GM12878 (cell line): ENCODE measurements around the gene NPC2. TPM values are rescaled to one million over a fixed set of nuclear protein-coding genes. Genes with fewer than 3 reads are reported as not detected.

Experiments
- ATAC-seq: fragments of 200-7000 bp; cut with Tn5 transposase; 3 replicates; pipeline ENCODE4 v1.9.1; 2020; ENCODE audit warnings: mild to moderate bottlenecking, moderate library complexity
- BruUV-seq: library from RNA; stranded (reverse); fragments of 400-500 nt; replicated peaks from 2 replicates; lab custom pipeline; 2021; lab: Mats Ljungman, UMichigan
- CTCF ChIA-PET: fragments of 300-600 bp; sonication (Branson Sonifier 250); formaldehyde crosslinking; extraction: SDS; loops from one replicate; lab custom pipeline; 2021; ENCODE audit warnings: inconsistent platforms; lab: Yijun Ruan, JAX
- POLR2A ChIA-PET: fragments of 350-600 bp; formaldehyde crosslinking; extraction: SDS; loops from one replicate; lab custom pipeline; 2021; ENCODE audit warnings: inconsistent platforms; lab: Charles Lee
- RAD21 ChIA-PET: fragments of 300-600 bp; sonication (Branson Sonifier 250); formaldehyde crosslinking; loops from one replicate; lab custom pipeline; 2023; ENCODE audit warnings: antibody characterized with exemption; ENCODE audit not compliant: unreplicated experiment; lab: Charles Lee
- SMC1A ChIA-PET: fragments of 300-600 bp; sonication (Branson Sonifier 250); formaldehyde crosslinking; loops from one replicate; lab custom pipeline; 2023; ENCODE audit not compliant: unreplicated experiment, uncharacterized antibody; lab: Charles Lee
- DNase-seq: peaks from one replicate; pipeline ENCODE4 v3.0.0-alpha.2; 2011; ENCODE audit warnings: low read depth, low spot score
- FAIRE-seq: peaks from 3 replicates; lab custom pipeline; 2011; peaks lifted over from hg19 to GRCh38; lab: Jason Lieb, UNC
- H2AFZ ChIP-seq: 2 replicates; pipeline ENCODE4 v1.6.0; 2011; ENCODE audit warnings: low read depth, low read length, control low read depth; ENCODE audit not compliant: control insufficient read depth
- H3K27ac ChIP-seq: 2 replicates; pipeline ENCODE4 v1.5.1; 2011; ENCODE audit warnings: control low read depth; ENCODE audit not compliant: control insufficient read depth, insufficient read depth
- H3K27me3 ChIP-seq, 2 experiments: replicated peaks in 1 of 2; 2 replicates each; pipeline versions ENCODE4 v1.6.0 to v1.6.1; 2011; ENCODE audit warnings: low read length in 1 of 2; ENCODE audit not compliant: control insufficient read depth in 2 of 2, insufficient read depth in 2 of 2
- H3K36me3 ChIP-seq, 2 experiments: 2 replicates each; pipeline ENCODE4 v1.5.1; 2011; ENCODE audit warnings: low read length in 1 of 2; ENCODE audit not compliant: control insufficient read depth in 2 of 2, insufficient read depth in 2 of 2
- H3K4me1 ChIP-seq: 2 replicates; pipeline ENCODE4 v1.6.1; 2011; ENCODE audit warnings: mild to moderate bottlenecking, low read length, moderate library complexity, mixed read lengths; ENCODE audit not compliant: control insufficient read depth, insufficient read depth
- H3K4me2 ChIP-seq: 2 replicates; pipeline ENCODE4 v1.6.0; 2011; ENCODE audit warnings: control low read depth; ENCODE audit not compliant: control insufficient read depth, insufficient read depth
- H3K4me3 ChIP-seq: fragments of 200-600 bp; sonication (generic); 2 replicates; pipeline ENCODE4 v1.5.1; 2016
- H3K79me2 ChIP-seq: 2 replicates; pipeline ENCODE4 v1.6.0; 2011; ENCODE audit warnings: low read length; ENCODE audit not compliant: control insufficient read depth, insufficient read depth
- H3K9ac ChIP-seq: 2 replicates; pipeline ENCODE4 v1.8.0; 2011; ENCODE audit warnings: low read length, control low read depth, mixed read lengths; ENCODE audit not compliant: control insufficient read depth, insufficient read depth
- H3K9me3 ChIP-seq: replicated peaks from 3 replicates; pipeline ENCODE4 v1.5.1; 2011; ENCODE audit warnings: mild to moderate bottlenecking, low read length; ENCODE audit not compliant: control insufficient read depth, insufficient read depth
- H4K20me1 ChIP-seq: 2 replicates; pipeline ENCODE4 v1.6.0; 2011; ENCODE audit not compliant: control insufficient read depth, insufficient read depth
- ATF7 ChIP-seq: fragments of 450-650 bp; IDR thresholded peaks from 2 replicates; pipeline ENCODE4 v1.6.1; 2016; ENCODE audit warnings: low read depth, mild to moderate bottlenecking
- CBX5 ChIP-seq: sonication (generic); IDR thresholded peaks from 2 replicates; pipeline ENCODE4 v1.6.1; 2016; ENCODE audit warnings: low read depth, moderate library complexity, mild to moderate bottlenecking, inconsistent platforms
- JUND ChIP-seq: IDR thresholded peaks from 2 replicates; pipeline ENCODE4 v1.6.1; 2012; ENCODE audit warnings: low read depth, mild to moderate bottlenecking, low read length, improper control_type of control experiment, moderate library complexity
- KDM1A ChIP-seq: fragments of 200-600 bp; sonication (generic); IDR thresholded peaks from 2 replicates; pipeline ENCODE4 v1.6.1; 2016; ENCODE audit warnings: borderline replicate concordance
- TCF3 ChIP-seq: IDR thresholded peaks from 2 replicates; pipeline ENCODE4 v1.6.1; 2012; ENCODE audit warnings: low read depth, mild to moderate bottlenecking, low read length, borderline replicate concordance; ENCODE audit not compliant: insufficient read depth
- YY1 ChIP-seq: IDR thresholded peaks from 2 replicates; pipeline ENCODE4 v1.6.1; 2011; ENCODE audit warnings: low read depth, mild to moderate bottlenecking, low read length
- ZZZ3 ChIP-seq: IDR thresholded peaks from 2 replicates; pipeline ENCODE4 v1.6.1; 2011; ENCODE audit warnings: low read depth; ENCODE audit not compliant: control insufficient read depth, insufficient read length
- WGBS: methylation state at CpG from one replicate; pipeline ENCODE4 v1.1.6; 2016; ENCODE audit warnings: low lambda C conversion rate; ENCODE audit not compliant: insufficient replicate concordance, insufficient coverage; ENCODE audit errors: missing lambda C conversion rate; 5-methylcytosine and 5-hydroxymethylcytosine counted together
- in situ Hi-C: fragments of 300-500 bp; cut with MboI; formaldehyde crosslinking; loops from 9 replicates; pipeline ENCODE4 v1.14.3; 2018; ENCODE audit warnings: mixed read lengths
- intact Hi-C: fragments of 100-400 bp; cut with micrococcal nuclease; formaldehyde crosslinking; loops from one replicate; pipeline ENCODE4 v1.14.2; 2022; ENCODE audit not compliant: unreplicated experiment
- polyA plus RNA-seq, 11 experiments: library from polyadenylated mRNA; depleted of rRNA in 4 of 11; unstranded in 6 of 11; stranded (reverse) in 5 of 11; fragments of >200 nt; fragmentation: Nextera tagmentation in 4 of 11; fragmentation: Illumina TruSeq in 1 of 11; extraction: Ambion mirVana in 4 of 11; extraction: Trizol in 1 of 11; gene quantifications; 1 replicate in 1 of 11; 2 replicates in 10 of 11; pipeline versions ENCODE4 v1.2.1 to v1.2.3, GENCODE V29; 2011 to 2016; ENCODE audit warnings: inconsistent platforms in 2 of 11, missing spikeins in 2 of 11, low read depth in 1 of 11
- total RNA-seq, 4 experiments: library from RNA; depleted of rRNA in 3 of 4; stranded (reverse); fragments of >200 nt in 3 of 4; fragmentation: Illumina TruSeq in 1 of 4; extraction: Trizol in 1 of 4; gene quantifications; 2 replicates each; pipeline versions ENCODE4 v1.2.1 to v1.2.3, GENCODE V29; 2013 to 2021

The NPC2 gene
- total and polyA plus RNA-seq, 10 of the 15 experiments (the other 5 are each of a cell fraction or from before 2014, with no cell fraction given) = 29.5 to 109 (median 59.1) TPM

- BruUV-seq = no TSS peak
- no peak for ATAC-seq
- TF ChIP-seq TCF3 = no peak
- ChIA-PET POLR2A (no interaction called here), RAD21 (no interaction called here), CTCF (no interaction called here), SMC1A (no interaction called here)
- no peak for DNase-seq
- no peak overlapping the region for H2AFZ ChIP-seq
- H3K4me2 ChIP-seq = no peak overlapping the region
- WGBS = 76% methylated on average over 10 of the region's 10 CpGs
- intact Hi-C loops (no loop called here), in situ Hi-C loops (no loop called here)
- no peaks in the 10 kb centered on the region for H3K36me3 ChIP-seq
- H3K9me3 ChIP-seq = no peaks in the 10 kb centered on the region
- no peak overlapping the region for H3K9ac ChIP-seq
- H3K4me3 ChIP-seq = no peak overlapping the region
- H4K20me1 ChIP-seq = no peaks in the 10 kb centered on the region
- FAIRE-seq = no peak
- H3K27me3 ChIP-seq = no peaks in the 10 kb centered on the region; a peak in 2 of 4 replicates
- no peaks in the 10 kb centered on the region for H3K4me1 ChIP-seq
- H3K79me2 ChIP-seq = no peaks in the 10 kb centered on the region
- no peak overlapping the region for H3K27ac ChIP-seq
These were observed 39.1 kb upstream of the NPC2 start for GRCh38 chr14:74532246-74532645.

GRCh38 chr14:74531467-74531866, 38.4 kb upstream of the NPC2 start:
- no peak for FAIRE-seq
- no peaks in the 10 kb centered on the region for H3K4me1 ChIP-seq
- no peak overlapping the region for H3K4me3 ChIP-seq
- no peaks in the 10 kb centered on the region for H3K36me3 ChIP-seq
- POLR2A ChIA-PET = no interaction called here
- RAD21 ChIA-PET = no interaction called here
- intact Hi-C loops (no loop called here), in situ Hi-C loops (no loop called here)
- H3K4me2 ChIP-seq = no peak overlapping the region
- ATAC-seq = peak; percentile 65
- SMC1A ChIA-PET = no interaction called here
- H3K79me2 ChIP-seq = no peaks in the 10 kb centered on the region
- no peak for TF ChIP-seq ATF7
- TF ChIP-seq JUND = no peak
- TF ChIP-seq CBX5 = no peak
- no peak for TF ChIP-seq KDM1A
- TF ChIP-seq YY1 = no peak
- no peak for TF ChIP-seq ZZZ3
- H3K9me3 ChIP-seq = no peaks in the 10 kb centered on the region
- H3K27ac ChIP-seq = no peak overlapping the region
- no peaks in the 10 kb centered on the region; a peak in 2 of 4 replicates for H3K27me3 ChIP-seq
- H4K20me1 ChIP-seq = no peaks in the 10 kb centered on the region
- 17% methylated on average over 5 of the region's 5 CpGs for WGBS
- DNase-seq = no peak
- BruUV-seq = no TSS peak
- CTCF ChIA-PET = no interaction called here
- no peak overlapping the region for H3K9ac ChIP-seq
- H2AFZ ChIP-seq = no peak overlapping the region
